Endothelial cell of umbilical vein (primary cell): ENCODE measurements around the gene CHCHD3. TPM values are rescaled to one million over a fixed set of nuclear protein-coding genes. Genes with fewer than 3 reads are reported as not detected.

Experiments
- BruUV-seq: library from RNA; stranded (reverse); fragments of 400-500 nt; replicated peaks from 2 replicates; lab custom pipeline; 2021; lab: Mats Ljungman, UMichigan
- CTCF ChIA-PET: fragments of 300-600, 350-600 bp; sonication (Branson Sonifier 250); formaldehyde crosslinking; loops from one replicate; lab custom pipeline; 2021; ENCODE audit warnings: antibody characterized with exemption, inconsistent platforms; lab: Charles Lee
- POLR2A ChIA-PET: fragments of 300-600, 350-600 bp; sonication (Branson Sonifier 250); formaldehyde crosslinking; loops from one replicate; lab custom pipeline; 2021; ENCODE audit warnings: antibody characterized with exemption, inconsistent platforms; lab: Charles Lee
- DNase-seq: peaks from one replicate; pipeline ENCODE4 v3.0.0-alpha.2; 2011; ENCODE audit warnings: low read depth, low spot score
- FAIRE-seq: peaks from 2 replicates; lab custom pipeline; 2011; peaks lifted over from hg19 to GRCh38; lab: Jason Lieb, UNC
- H2AFZ ChIP-seq: 2 replicates; pipeline ENCODE4 v1.6.0; 2012; ENCODE audit warnings: low read depth, low read length, control low read depth, inconsistent platforms
- H3K27ac ChIP-seq: 2 replicates; pipeline ENCODE4 v1.5.1; 2011; ENCODE audit warnings: low read depth, mild to moderate bottlenecking, control low read depth, low read length, moderate library complexity; ENCODE audit not compliant: insufficient read depth
- H3K27me3 ChIP-seq, 2 experiments: 2 replicates each; pipeline versions ENCODE4 v1.6.0 to v1.6.1; 2011; ENCODE audit warnings: low read length in 2 of 2, mixed read lengths in 1 of 2; ENCODE audit not compliant: control insufficient read depth in 2 of 2, insufficient read depth in 2 of 2
- H3K36me3 ChIP-seq, 2 experiments: 2 replicates in 1 of 2; 3 replicates in 1 of 2; pipeline ENCODE4 v1.5.1; 2011; ENCODE audit warnings: low read length in 2 of 2, mild to moderate bottlenecking in 1 of 2, moderate library complexity in 1 of 2; ENCODE audit not compliant: control insufficient read depth in 2 of 2, insufficient read depth in 2 of 2; ENCODE audit errors: extremely low read depth in 1 of 2
- H3K4me1 ChIP-seq: 3 replicates; pipeline ENCODE4 v1.5.1; 2011; ENCODE audit warnings: mild to moderate bottlenecking, low read length; ENCODE audit not compliant: control insufficient read depth, insufficient read depth; ENCODE audit errors: extremely low read depth
- H3K4me2 ChIP-seq: 2 replicates; pipeline ENCODE4 v1.6.1; 2011; ENCODE audit warnings: low read length, control low read depth, mixed read lengths; ENCODE audit not compliant: insufficient read depth
- H3K4me3 ChIP-seq, 3 experiments: fragments of 200-600 bp in 1 of 3; sonication (generic), shearing (Covaris generic) in 1 of 3; replicated peaks in 1 of 3; 2 replicates each; pipeline ENCODE4 v1.5.1; 2011 to 2016; ENCODE audit warnings: control low read depth in 3 of 3, low read length in 3 of 3, mild to moderate bottlenecking in 2 of 3, inconsistent platforms in 1 of 3, low read depth in 1 of 3, moderate library complexity in 1 of 3; ENCODE audit not compliant: insufficient read depth in 1 of 3
- H3K79me2 ChIP-seq: 2 replicates; pipeline ENCODE4 v1.6.0; 2012; ENCODE audit warnings: low read length, inconsistent platforms; ENCODE audit not compliant: control insufficient read depth, insufficient read depth
- H3K9ac ChIP-seq: replicated peaks from 2 replicates; pipeline ENCODE3; 2011; ENCODE audit warnings: low read length, control low read depth; ENCODE audit not compliant: insufficient read depth; ENCODE audit errors: extremely low read depth
- H3K9me1 ChIP-seq: replicated peaks from 3 replicates; pipeline ENCODE4 v1.6.0; 2011; ENCODE audit warnings: mild to moderate bottlenecking, low read length; ENCODE audit not compliant: control insufficient read depth, insufficient read depth; ENCODE audit errors: extremely low read depth
- H3K9me3 ChIP-seq: replicated peaks from 2 replicates; pipeline ENCODE4 v1.5.1; 2012; ENCODE audit warnings: low read length, inconsistent platforms; ENCODE audit not compliant: control insufficient read depth, insufficient read depth
- H4K20me1 ChIP-seq: replicated peaks from 2 replicates; pipeline ENCODE3; 2011; ENCODE audit warnings: mild to moderate bottlenecking, low read length; ENCODE audit not compliant: control insufficient read depth, insufficient read depth; ENCODE audit errors: extremely low read depth
- EZH2 ChIP-seq: IDR thresholded peaks from 2 replicates; pipeline ENCODE4 v1.6.1; 2012; ENCODE audit warnings: borderline replicate concordance, low read depth, mild to moderate bottlenecking, moderate library complexity, low read length, inconsistent platforms; ENCODE audit not compliant: severe bottlenecking
- FOS ChIP-seq: IDR thresholded peaks from 2 replicates; pipeline ENCODE4 v1.6.1; 2011; ENCODE audit warnings: mild to moderate bottlenecking, low read length, moderate library complexity, borderline replicate concordance; ENCODE audit not compliant: insufficient read depth
- GATA2 ChIP-seq: IDR thresholded peaks from 2 replicates; pipeline ENCODE4 v1.7.0; 2011; ENCODE audit warnings: low read depth, mild to moderate bottlenecking, moderate library complexity, mixed read lengths, low read length; ENCODE audit not compliant: insufficient read length, insufficient read depth
- JUN ChIP-seq: IDR thresholded peaks from 2 replicates; pipeline ENCODE4 v1.6.1; 2011; ENCODE audit warnings: borderline replicate concordance, low read depth; ENCODE audit not compliant: insufficient read length, insufficient read depth
- MYC ChIP-seq: IDR thresholded peaks from one replicate; pipeline ENCODE4 v1.6.1; 2011; ENCODE audit warnings: mild to moderate bottlenecking, low read depth, low read length
- POLR2A ChIP-seq: IDR thresholded peaks from 2 replicates; pipeline ENCODE4 v1.6.1; 2012; ENCODE audit warnings: low read depth, mild to moderate bottlenecking, control low read depth, low read length
- POLR2AphosphoS5 ChIP-seq: IDR thresholded peaks from 2 replicates; pipeline ENCODE4 v1.6.1; 2012; ENCODE audit warnings: low read depth, mild to moderate bottlenecking, control low read depth, low read length, moderate library complexity; ENCODE audit not compliant: insufficient read depth
- dilution Hi-C: fragments of 300-500 bp; cut with MboI; formaldehyde crosslinking; loops from one replicate; pipeline ENCODE4 v1.15.0; 2019; ENCODE audit warnings: low sequenced_read_pairs; ENCODE audit not compliant: extremely low pct_ligation_motif_present
- intact Hi-C: fragments of 100-400 bp; cut with micrococcal nuclease; formaldehyde crosslinking; loops from one replicate; pipeline ENCODE4 v1.10.0; 2022
- polyA plus RNA-seq, 4 experiments: library from polyadenylated mRNA; depleted of rRNA in 3 of 4; stranded (reverse) in 3 of 4; unstranded in 1 of 4; fragments of >200 nt; gene quantifications; 2 replicates each; pipeline versions ENCODE4 v1.2.1 to v1.2.3, GENCODE V29; 2011 to 2012; ENCODE audit warnings: missing spikeins in 1 of 4
- total RNA-seq: library from RNA; stranded (reverse); gene quantifications from 2 replicates; pipeline ENCODE4 v1.2.3, GENCODE V29; 2021
- TF ChIP-seq, protein P1 (sequence below), 2 donors: IDR thresholded peaks; 1 replicate in 1 of 2; 2 replicates in 1 of 2; pipeline ENCODE4 v1.5.1; 2011; ENCODE audit warnings: low read length in 2 of 2, mild to moderate bottlenecking in 2 of 2, moderate library complexity in 2 of 2, control low read depth in 1 of 2, inconsistent platforms in 1 of 2, low read depth in 1 of 2; ENCODE audit not compliant: insufficient read depth in 1 of 2; ENCODE audit errors: extremely low read depth in 1 of 2
- TF ChIP-seq, protein P2 (sequence below): IDR thresholded peaks from 2 replicates; pipeline ENCODE4 v1.6.1; 2011; ENCODE audit not compliant: insufficient read depth, insufficient read length

CHCHD3 gene
- total and polyA plus RNA-seq, 2 donors (not counting 3 experiments of a cell fraction or from before 2014, with no cell fraction given) = 22.0 to 63.7 TPM

DNA sequence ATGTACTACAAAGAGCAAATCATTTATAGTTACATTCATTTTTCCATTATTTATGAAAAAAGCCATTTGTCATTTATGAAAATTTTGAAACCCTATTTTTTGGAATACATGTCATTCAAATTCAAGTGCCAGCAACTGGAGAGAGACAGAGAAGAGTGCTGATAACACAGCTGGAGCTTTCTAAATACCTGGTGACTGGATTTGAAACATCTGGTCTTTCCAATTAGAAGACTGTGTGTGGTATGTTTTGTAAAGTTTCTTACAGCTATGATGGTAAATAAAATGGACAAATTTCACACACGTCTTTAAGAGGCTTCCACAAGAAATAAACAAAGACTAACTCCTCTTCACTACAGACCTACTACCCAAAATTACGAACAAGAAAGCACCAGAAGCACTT, 56.8 kb downstream of the CHCHD3 start:
- dilution Hi-C loops (no loop called here), intact Hi-C loops (no loop called here)
- Histone ChIP-seq H3K4me3 (no peak overlapping the region), H3K9me1 (no peaks in the 10 kb centered on the region), H3K9ac (no peak overlapping the region), H3K27me3 (no peaks in the 10 kb centered on the region), H4K20me1 (no peaks in the 10 kb centered on the region), H2AFZ (no peak overlapping the region), H3K4me2 (no peak overlapping the region), H3K36me3 (no peaks in the 10 kb centered on the region), H3K4me1 (no peaks in the 10 kb centered on the region), H3K79me2 (peaks cover 10% of the 10 kb centered on the region), H3K9me3 (no peaks in the 10 kb centered on the region), H3K27ac (no peak overlapping the region)
- no peak for FAIRE-seq
- ChIA-PET POLR2A (no interaction called here), CTCF (no interaction called here)
- DNase-seq = no peak
- TF ChIP-seq JUN = no peak
- TF ChIP-seq, protein P1, sequence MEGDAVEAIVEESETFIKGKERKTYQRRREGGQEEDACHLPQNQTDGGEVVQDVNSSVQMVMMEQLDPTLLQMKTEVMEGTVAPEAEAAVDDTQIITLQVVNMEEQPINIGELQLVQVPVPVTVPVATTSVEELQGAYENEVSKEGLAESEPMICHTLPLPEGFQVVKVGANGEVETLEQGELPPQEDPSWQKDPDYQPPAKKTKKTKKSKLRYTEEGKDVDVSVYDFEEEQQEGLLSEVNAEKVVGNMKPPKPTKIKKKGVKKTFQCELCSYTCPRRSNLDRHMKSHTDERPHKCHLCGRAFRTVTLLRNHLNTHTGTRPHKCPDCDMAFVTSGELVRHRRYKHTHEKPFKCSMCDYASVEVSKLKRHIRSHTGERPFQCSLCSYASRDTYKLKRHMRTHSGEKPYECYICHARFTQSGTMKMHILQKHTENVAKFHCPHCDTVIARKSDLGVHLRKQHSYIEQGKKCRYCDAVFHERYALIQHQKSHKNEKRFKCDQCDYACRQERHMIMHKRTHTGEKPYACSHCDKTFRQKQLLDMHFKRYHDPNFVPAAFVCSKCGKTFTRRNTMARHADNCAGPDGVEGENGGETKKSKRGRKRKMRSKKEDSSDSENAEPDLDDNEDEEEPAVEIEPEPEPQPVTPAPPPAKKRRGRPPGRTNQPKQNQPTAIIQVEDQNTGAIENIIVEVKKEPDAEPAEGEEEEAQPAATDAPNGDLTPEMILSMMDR (IDR thresholded peaks at IDR 0.05; ENCODE audit: extremely low read depth in 1 of 2, insufficient read depth in 1 of 2, low read depth in 1 of 2, low read length in 2 of 2) = no peak
- no peak for TF ChIP-seq POLR2A
- TF ChIP-seq POLR2AphosphoS5 = no peak
- no peak for TF ChIP-seq FOS
- TF ChIP-seq MYC = no peak
- TF ChIP-seq EZH2 = no peak
- TF ChIP-seq GATA2 = no peak
- TF ChIP-seq, protein P2, sequence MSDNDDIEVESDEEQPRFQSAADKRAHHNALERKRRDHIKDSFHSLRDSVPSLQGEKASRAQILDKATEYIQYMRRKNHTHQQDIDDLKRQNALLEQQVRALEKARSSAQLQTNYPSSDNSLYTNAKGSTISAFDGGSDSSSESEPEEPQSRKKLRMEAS = no peak
- BruUV-seq = no TSS peak
